HG03108 (cell line): ENCODE results near the gene KCNH1.
"Not testable (repeated sequence)": the region's sequence is repeated elsewhere in the genome, so short reads cannot be mapped to it uniquely, and the experiment has no call there.

Experiments used
- ATAC-seq: cut with Tn5 transposase; IDR thresholded peaks from one replicate; pipeline ENCODE4 v1.9.1; 2021; ENCODE audit warnings: moderate library complexity; ENCODE audit not compliant: unreplicated experiment

The KCNH1 gene

DNA sequence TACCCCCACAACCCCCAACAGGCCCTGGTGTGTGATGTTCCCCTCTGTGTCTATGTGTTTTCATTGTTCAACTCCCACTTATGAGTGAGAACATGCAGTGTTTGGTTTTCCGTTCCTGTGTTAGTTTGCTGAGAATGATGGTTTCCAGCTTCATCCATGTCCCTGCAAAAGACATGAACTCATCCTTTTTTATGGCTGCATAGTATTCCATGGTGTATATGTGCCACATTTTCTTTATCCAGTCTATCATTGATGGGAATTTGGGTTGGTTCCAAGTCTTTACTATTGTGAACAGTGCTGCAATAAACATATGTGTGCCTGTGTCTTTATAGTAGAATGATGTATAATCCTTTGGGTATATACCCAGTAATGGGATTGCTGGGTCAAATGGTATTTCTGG is 122.8 kb downstream of the KCNH1 start:
- ATAC-seq = not testable (repeated sequence)

DNA sequence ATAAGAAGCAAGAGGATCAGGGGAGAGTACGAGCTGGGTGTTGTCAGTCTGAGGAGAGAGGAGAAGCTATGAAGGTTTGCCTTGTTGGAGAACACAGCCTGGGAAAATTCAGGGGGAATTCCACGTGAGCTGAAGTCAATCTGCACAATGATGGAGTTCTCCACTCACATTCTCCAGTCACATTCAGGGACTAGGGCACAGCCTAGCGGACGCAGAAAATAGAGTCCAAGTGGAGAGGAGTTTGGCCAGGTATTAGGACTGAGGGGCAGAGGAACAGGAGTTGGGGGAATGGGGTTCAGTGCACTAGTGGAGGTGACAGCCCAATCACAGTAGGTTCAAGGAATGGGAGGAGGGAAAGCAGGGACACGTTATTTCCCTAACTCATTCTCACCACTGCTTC is 124.0 kb downstream of the KCNH1 start:
- no peak for ATAC-seq

DNA sequence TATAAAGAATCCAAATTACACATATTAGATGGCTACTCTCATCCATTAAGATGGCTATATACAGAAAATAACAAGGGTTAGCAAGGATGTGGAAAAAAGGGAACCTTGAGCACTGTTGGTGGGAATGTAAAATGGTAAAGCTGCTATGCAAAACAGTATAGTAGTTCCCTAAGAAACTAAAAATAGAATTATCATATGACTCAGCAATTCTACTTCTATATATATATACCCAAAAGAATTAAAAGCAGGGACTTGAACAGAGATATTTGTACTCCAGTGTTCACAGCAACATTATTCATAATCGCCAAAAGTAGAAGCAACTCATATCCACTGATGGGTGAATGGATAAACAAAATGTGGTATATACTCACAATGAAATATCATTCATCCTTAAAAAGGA is 126.1 kb downstream of the KCNH1 start:
- no peak for ATAC-seq

- ATAC-seq = not testable (repeated sequence)
Observed at GRCh38 chr1:210995931-210996330, 138.0 kb downstream of the KCNH1 start.

GRCh38 chr1:210992837-210993236 is 141.1 kb downstream of the KCNH1 start:
- no peak for ATAC-seq

DNA sequence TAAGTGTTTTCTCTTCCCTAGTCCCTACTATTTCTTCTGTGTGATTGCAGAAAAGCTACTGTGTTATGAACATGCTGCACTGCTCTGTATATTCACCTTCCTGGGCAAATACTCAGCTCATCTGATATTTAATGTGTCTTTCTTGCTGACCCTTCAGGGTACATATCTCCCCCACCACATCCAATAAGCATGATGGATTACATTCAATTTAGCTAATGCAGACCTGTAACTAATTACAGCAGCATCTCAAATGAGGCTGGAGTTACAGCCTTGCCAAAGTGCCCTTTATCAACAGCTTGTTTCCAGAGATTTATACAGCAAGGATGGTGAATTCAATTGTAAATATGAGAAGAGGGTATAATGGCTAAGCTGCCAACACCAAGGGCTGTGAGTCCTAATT is 144.0 kb downstream of the KCNH1 start:
- ATAC-seq = no peak

- ATAC-seq = no peak
Observed at GRCh38 chr1:210981490-210981889, 152.5 kb downstream of the KCNH1 start.

DNA sequence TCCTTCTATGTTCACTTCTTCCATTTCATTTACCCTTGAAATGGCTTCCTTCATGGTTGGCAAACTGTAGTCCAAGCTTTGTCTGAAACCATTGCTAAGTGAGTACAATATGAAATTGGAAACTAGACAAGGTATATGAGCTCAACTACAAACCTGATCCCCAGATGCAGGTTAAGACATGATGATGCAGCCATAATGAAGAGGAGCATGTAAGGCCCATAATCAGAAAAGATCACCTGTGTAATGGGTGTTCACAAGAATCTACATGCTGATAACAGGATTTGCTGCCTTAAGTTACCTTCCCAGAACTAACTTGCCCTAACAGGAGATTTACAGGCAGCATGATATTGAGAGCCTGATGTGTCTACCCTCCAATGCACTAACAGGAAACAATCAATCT is 153.9 kb downstream of the KCNH1 start:
- no peak for ATAC-seq

DNA sequence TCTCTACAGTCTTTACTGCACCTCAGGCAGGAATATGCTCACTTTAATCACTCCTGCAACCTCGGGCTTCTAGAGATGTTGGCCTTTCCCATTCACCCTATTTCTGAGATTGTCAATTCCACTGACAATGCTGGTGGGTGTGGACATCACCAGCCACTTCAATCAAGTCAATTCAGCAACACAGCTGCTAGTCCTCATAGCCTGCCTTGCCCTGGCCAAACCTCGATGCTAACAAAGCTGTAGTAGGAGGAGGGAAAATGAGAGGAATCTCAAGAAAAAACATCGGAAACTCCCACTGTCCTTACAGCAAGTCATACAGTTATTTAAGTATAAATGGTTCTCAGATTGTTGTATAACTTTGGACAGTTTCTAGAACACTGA is 155.0 kb downstream of the KCNH1 start:
- no peak for ATAC-seq

DNA sequence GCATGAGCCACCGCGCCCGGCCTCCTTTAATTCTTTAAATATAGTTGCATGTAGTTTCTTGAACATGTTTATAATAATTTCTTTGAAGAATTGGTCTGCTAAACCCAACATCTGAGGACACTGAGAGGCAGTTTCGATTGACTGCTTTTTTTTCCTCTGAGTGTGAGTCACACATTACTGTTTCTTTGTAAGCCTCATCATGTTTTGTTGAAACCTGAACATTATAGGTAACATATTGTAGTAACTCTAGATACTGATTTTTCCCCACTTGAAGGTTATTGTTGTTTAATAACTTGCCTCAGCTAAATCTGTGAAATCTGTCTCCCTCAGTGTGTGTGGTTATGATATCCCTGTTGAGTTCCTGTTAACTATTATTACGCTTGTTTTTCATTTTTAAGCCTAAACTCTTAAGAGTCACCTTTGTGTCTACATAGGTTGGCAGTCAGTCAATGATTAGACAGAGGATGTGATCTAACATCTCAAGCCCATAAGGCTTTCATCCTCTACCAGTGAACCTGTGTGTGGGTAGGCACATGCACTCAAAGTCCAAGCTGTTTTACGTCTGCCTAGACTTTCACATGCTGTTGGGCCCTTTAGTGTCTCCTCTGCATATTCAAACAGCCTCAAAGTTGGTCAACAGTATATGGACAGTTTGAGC is 155.5 kb downstream of the KCNH1 start:
- ATAC-seq = no peak

DNA sequence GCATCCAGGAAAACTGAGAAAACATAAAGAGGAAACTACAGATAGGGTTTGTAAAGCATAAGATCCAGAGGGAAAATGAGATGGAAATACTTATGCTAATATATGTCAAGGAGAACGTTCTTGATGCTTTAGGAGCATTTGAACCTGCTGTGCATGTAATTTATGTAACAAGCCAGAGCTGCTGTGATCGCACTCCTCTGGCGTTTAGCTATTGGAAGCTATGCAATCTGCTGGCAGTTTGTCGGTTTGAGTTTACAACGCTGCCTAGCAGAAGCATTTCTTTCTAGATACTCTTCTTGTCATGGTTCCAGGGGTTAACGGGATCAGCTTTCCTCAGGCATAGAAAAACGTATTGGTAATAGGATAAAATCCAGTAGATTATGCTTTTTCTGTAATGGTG is 182.7 kb downstream of the KCNH1 start:
- no peak for ATAC-seq

DNA sequence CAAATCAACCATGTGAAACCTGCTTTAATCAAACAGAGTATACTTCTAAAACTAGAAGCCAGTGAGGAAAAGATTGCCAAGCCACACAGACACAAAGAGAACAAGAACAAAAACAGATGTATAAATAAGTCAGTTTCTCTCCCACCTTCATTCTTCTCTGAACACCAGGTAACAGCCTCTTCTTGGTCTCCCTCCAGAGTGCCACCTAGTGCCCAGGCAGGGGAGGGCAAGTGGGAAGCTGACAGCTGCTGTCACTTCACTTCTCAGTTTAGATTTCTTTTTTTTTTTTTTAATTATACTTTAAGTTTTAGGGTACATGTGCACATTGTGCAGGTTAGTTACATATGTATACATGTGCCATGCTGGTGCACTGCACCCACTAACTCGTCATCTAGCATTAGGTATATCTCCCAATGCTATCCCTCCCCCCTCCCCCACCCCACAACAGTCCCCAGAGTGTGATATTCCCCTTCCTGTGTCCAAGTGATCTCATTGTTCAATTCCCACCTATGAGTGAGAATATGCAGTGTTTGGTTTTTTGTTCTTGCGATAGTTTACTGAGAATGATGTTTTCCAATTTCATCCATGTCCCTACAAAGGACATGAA is 183.9 kb downstream of the KCNH1 start:
- not testable (repeated sequence) for ATAC-seq

- no peak for ATAC-seq
Observed at GRCh38 chr1:210949489-210949888, 184.5 kb downstream of the KCNH1 start.

GRCh38 chr1:210949039-210949438 is 184.9 kb downstream of the KCNH1 start:
- no peak for ATAC-seq

GRCh38 chr1:210944252-210944651 is 189.7 kb downstream of the KCNH1 start:
- no peak for ATAC-seq

DNA sequence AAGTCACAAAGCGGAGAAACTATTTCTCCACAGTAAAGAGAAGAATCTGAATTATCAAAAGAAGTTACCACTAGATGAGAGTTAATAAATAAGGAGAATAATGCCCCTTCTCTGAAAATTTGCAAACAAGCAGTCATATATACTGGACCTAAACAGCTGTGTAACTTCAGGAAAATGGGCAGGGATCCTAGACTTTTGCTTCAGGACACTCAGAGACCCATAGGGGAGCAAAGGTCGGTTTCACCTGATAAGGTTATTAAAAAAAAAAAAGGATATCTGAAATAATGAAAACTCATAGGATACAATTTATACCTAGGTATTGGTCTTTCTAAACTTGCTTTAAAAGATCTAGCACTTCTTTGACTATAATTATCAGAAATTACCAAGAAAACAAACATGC is 191.4 kb downstream of the KCNH1 start:
- ATAC-seq = no peak

DNA sequence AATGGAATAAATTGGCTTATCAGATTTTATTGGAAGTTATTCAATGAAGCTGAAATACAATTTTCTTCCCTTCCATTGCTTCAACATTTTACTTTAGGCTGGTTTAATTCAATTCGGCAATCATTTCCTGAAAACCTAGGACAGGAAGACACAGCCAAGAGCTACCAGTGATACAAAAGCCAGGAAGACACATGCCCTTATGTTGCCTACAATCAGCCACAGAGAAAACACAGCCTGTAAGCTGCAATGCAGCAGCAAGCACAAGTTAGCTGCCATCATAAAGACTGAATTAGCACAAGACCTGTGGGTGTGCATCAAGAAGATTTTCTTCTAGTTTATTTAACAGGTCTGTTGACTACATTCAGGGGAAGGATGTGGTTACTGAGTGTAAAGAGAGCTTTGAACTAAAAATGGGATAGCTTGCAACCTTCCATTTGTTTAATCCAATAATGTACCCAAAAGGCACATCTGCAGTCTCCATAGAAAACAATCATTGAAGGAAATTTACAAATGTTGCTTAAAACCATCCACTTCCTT is 193.8 kb downstream of the KCNH1 start:
- ATAC-seq = no peak

- no peak for ATAC-seq
Observed at GRCh38 chr1:210938416-210938925, 195.5 kb downstream of the KCNH1 start.

GRCh38 chr1:210937846-210938245 is 196.1 kb downstream of the KCNH1 start:
- no peak for ATAC-seq

DNA sequence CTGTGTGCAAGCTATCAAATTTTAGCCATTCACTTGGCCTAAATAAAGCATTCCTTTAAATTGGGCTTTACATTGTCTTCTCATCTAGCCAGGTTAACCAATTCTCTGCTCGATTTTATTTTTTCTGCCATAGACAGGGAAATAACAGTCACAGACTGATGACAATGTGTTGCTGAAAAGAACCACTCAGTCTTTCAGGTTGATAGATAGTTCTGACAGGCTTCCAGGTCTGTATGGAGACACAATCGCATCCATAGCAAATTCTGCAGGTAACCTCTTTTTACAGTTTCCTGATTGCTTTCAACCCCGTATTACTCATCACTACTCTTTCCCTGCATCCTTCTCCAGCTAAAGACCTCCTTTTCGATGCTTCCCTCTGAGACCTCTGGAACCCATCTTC is 198.0 kb downstream of the KCNH1 start:
- ATAC-seq = no peak

DNA sequence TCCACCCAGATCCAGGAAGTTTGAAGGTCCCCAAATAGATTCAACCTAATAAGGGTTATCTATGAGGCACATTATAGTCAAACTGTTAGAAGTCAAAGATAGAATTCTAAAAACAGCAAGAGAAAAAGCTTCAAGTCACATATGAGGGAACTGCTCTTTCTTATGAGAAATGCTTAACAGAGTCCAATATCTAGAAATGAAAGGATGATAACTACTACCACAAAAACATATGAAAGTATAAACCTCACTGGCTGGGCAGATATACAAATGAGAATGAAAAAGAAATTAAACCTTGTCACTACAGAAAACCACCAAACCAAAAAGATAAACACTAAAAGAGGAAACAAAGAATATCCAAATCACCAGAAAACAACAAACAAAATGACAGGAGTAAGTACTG is 201.8 kb downstream of the KCNH1 start:
- no peak for ATAC-seq

DNA sequence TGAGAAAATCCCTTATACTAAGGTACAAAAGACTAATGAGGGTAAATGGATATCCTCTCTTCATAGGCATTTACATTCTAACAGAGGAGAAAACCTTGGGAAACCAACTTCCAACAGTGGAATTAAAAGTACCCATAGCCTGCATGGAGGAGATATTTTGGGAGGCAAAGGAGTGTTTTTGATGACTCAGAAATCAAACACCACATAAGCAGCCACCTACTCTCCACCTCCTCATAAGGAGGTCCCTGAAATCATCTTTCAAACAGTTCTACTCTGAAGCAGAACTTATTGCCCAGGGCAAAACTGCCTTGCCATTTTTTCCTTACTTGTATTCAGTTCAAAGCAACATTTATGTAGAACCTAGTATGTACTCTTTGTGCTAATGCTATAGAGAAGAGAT is 211.3 kb downstream of the KCNH1 start:
- no peak for ATAC-seq
